ENCODE results near the gene TELO2. TPM values are rescaled to one million over a fixed set of nuclear protein-coding genes. Genes with fewer than 3 reads are reported as not detected.
A peak's percentile ranks its signal among the peaks of the same experiment; 100 is the strongest.

TELO2 gene
- total and polyA plus RNA-seq, 2 donors (not counting 1 experiment from before 2014, with no cell fraction given) = 6.3 to 10.9 TPM

GRCh38 chr16:1489077-1489476 lies 4.1 kb upstream of the TELO2 start:
- H2AFZ ChIP-seq (ENCODE audit: low read length) = no peak overlapping the region
- H3K36me3 ChIP-seq (ENCODE audit: control insufficient read depth, insufficient read depth, low read length) = no peaks in the 10 kb centered on the region
- H3K4me1 ChIP-seq (ENCODE audit: control insufficient read depth, extremely low read depth, insufficient read depth, low read length) = no peaks in the 10 kb centered on the region
- DNase-seq (ENCODE audit: low read depth in 2 of 2) = no peak
- H3K9ac ChIP-seq (ENCODE audit: insufficient read depth, low read length) = no peak overlapping the region
- H3K27me3 ChIP-seq (ENCODE audit: control insufficient read depth, insufficient read depth, low read length) = no peaks in the 10 kb centered on the region
- no peak overlapping the region for H3K27ac ChIP-seq (ENCODE audit: insufficient read depth, low read length)
- TF ChIP-seq CTCF (conservative IDR thresholded peaks at IDR 0.05 in 1 of 2, IDR thresholded peaks at IDR 0.05 in 1 of 2; ENCODE audit: low read depth in 1 of 2, low read length in 2 of 2) (no peak), EZH2 (IDR thresholded peaks at IDR 0.05; ENCODE audit: low read length, missing control alignments) (no peak)
- no peaks in the 10 kb centered on the region for H4K20me1 ChIP-seq (ENCODE audit: control insufficient read depth, extremely low read depth, insufficient read depth, low read length)
- no peak overlapping the region for H3K4me3 ChIP-seq (replicated peaks in 1 of 4; ENCODE audit: control extremely low read depth in 1 of 4, insufficient read depth in 1 of 4, low read depth in 3 of 4, low read length in 4 of 4)
- no peak overlapping the region for H3K4me2 ChIP-seq (ENCODE audit: extremely low read depth, insufficient read depth, low read length)
- H3K79me2 ChIP-seq (ENCODE audit: control insufficient read depth, insufficient read depth, low read length) = peaks cover 5% of the 10 kb centered on the region
- H3K9me3 ChIP-seq (ENCODE audit: control insufficient read depth, insufficient read depth, low read depth, low read length) = no peaks in the 10 kb centered on the region

GRCh38 chr16:1491327-1491726 lies 1.8 kb upstream of the TELO2 start:
- Histone ChIP-seq H3K79me2 (ENCODE audit: control insufficient read depth, insufficient read depth, low read length) (peaks cover 12% of the 10 kb centered on the region), H3K27me3 (ENCODE audit: control insufficient read depth, insufficient read depth, low read length) (no peaks in the 10 kb centered on the region), H3K9ac (ENCODE audit: insufficient read depth, low read length) (no peak overlapping the region), H3K4me2 (ENCODE audit: extremely low read depth, insufficient read depth, low read length) (no peak overlapping the region), H3K27ac (ENCODE audit: insufficient read depth, low read length) (no peak overlapping the region), H2AFZ (ENCODE audit: low read length) (no peak overlapping the region), H3K36me3 (ENCODE audit: control insufficient read depth, insufficient read depth, low read length) (peaks cover 5% of the 10 kb centered on the region), H4K20me1 (ENCODE audit: control insufficient read depth, extremely low read depth, insufficient read depth, low read length) (no peaks in the 10 kb centered on the region), H3K4me3 (replicated peaks in 1 of 4; ENCODE audit: control extremely low read depth in 1 of 4, insufficient read depth in 1 of 4, low read depth in 3 of 4, low read length in 4 of 4) (no peak overlapping the region), H3K4me1 (ENCODE audit: control insufficient read depth, extremely low read depth, insufficient read depth, low read length) (no peaks in the 10 kb centered on the region), H3K9me3 (ENCODE audit: control insufficient read depth, insufficient read depth, low read depth, low read length) (no peaks in the 10 kb centered on the region)
- no peak for TF ChIP-seq EZH2 (IDR thresholded peaks at IDR 0.05; ENCODE audit: low read length, missing control alignments)
- TF ChIP-seq CTCF (conservative IDR thresholded peaks at IDR 0.05 in 1 of 2, IDR thresholded peaks at IDR 0.05 in 1 of 2; ENCODE audit: low read depth in 1 of 2, low read length in 2 of 2) = no peak
- no peak for DNase-seq (ENCODE audit: low read depth in 2 of 2)

- no peak for DNase-seq (ENCODE audit: low read depth in 2 of 2)
- peak overlapping the region; percentile 91 for H3K27ac ChIP-seq (ENCODE audit: insufficient read depth, low read length)
- H2AFZ ChIP-seq (ENCODE audit: low read length) = peak overlapping the region; percentile 99
- peak overlapping the region; percentile 94 for H3K4me2 ChIP-seq (ENCODE audit: extremely low read depth, insufficient read depth, low read length)
- TF ChIP-seq EZH2 (IDR thresholded peaks at IDR 0.05; ENCODE audit: low read length, missing control alignments) (no peak), CTCF (conservative IDR thresholded peaks at IDR 0.05 in 1 of 2, IDR thresholded peaks at IDR 0.05 in 1 of 2; ENCODE audit: low read depth in 1 of 2, low read length in 2 of 2) (no peak)
- no peaks in the 10 kb centered on the region for H4K20me1 ChIP-seq (ENCODE audit: control insufficient read depth, extremely low read depth, insufficient read depth, low read length)
- H3K9me3 ChIP-seq (ENCODE audit: control insufficient read depth, insufficient read depth, low read depth, low read length) = no peaks in the 10 kb centered on the region
- no peaks in the 10 kb centered on the region for H3K4me1 ChIP-seq (ENCODE audit: control insufficient read depth, extremely low read depth, insufficient read depth, low read length)
- no peak overlapping the region for H3K9ac ChIP-seq (ENCODE audit: insufficient read depth, low read length)
- peaks cover 5% of the 10 kb centered on the region for H3K36me3 ChIP-seq (ENCODE audit: control insufficient read depth, insufficient read depth, low read length)
- H3K79me2 ChIP-seq (ENCODE audit: control insufficient read depth, insufficient read depth, low read length) = peaks cover 12% of the 10 kb centered on the region
- peak overlapping the region in 2 of 4 experiments; percentile 53 to 80 for H3K4me3 ChIP-seq (replicated peaks in 1 of 4; ENCODE audit: control extremely low read depth in 1 of 4, insufficient read depth in 1 of 4, low read depth in 3 of 4, low read length in 4 of 4)
- H3K27me3 ChIP-seq (ENCODE audit: control insufficient read depth, insufficient read depth, low read length) = no peaks in the 10 kb centered on the region
Measured at GRCh38 chr16:1492082-1492922, 858 bp upstream of the TELO2 start.
